Measurements from ENCODE around the gene PHLDA2.

DNA sequence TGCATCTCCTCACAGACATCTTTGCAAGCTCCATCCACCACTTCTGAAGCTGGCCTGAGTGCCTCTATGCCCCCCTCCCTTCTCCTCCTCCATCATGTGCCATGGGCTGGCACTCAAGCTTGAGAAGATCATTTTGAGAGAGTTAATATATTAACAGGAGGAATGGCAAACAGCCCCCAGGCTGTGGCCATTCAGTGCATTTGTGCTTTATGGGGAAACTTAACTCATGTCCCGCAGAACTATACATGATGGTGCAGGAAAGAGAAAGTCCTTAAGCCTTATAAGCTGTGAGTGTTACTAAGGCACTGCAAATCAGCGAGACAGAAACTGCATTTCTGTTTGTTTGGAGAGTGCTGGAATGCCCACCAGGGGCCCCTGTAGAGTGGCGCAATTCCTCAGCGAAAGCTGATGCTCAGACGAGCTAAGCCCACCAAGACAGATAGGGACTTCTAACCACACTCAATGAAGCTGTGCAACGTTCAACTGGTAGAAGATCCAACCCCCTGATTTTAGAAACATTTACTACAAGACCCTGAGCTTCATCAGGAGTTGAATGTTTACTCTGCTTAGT, 26.8 kb upstream of the PHLDA2 start:
- TF ChIP-seq, protein P1, sequence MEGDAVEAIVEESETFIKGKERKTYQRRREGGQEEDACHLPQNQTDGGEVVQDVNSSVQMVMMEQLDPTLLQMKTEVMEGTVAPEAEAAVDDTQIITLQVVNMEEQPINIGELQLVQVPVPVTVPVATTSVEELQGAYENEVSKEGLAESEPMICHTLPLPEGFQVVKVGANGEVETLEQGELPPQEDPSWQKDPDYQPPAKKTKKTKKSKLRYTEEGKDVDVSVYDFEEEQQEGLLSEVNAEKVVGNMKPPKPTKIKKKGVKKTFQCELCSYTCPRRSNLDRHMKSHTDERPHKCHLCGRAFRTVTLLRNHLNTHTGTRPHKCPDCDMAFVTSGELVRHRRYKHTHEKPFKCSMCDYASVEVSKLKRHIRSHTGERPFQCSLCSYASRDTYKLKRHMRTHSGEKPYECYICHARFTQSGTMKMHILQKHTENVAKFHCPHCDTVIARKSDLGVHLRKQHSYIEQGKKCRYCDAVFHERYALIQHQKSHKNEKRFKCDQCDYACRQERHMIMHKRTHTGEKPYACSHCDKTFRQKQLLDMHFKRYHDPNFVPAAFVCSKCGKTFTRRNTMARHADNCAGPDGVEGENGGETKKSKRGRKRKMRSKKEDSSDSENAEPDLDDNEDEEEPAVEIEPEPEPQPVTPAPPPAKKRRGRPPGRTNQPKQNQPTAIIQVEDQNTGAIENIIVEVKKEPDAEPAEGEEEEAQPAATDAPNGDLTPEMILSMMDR (IDR thresholded peaks at IDR 0.05) = no peak
- no peak for TF ChIP-seq POLR2A (IDR thresholded peaks at IDR 0.05)
